Stimulated activated naive CD4-positive, alpha-beta T cell treated with Interleukin-2 at 50 U/mL for 16 hours (primary cell): Measurements from ENCODE around the gene DNM2.
"Not testable (repeated sequence)": the region's sequence is repeated elsewhere in the genome, so short reads cannot be mapped to it uniquely, and the experiment has no call there.

Experiments
- DNase-seq: peaks from one replicate; lab custom pipeline; 2025; lab: John Stamatoyannopoulos, UW

DNM2 gene

DNA sequence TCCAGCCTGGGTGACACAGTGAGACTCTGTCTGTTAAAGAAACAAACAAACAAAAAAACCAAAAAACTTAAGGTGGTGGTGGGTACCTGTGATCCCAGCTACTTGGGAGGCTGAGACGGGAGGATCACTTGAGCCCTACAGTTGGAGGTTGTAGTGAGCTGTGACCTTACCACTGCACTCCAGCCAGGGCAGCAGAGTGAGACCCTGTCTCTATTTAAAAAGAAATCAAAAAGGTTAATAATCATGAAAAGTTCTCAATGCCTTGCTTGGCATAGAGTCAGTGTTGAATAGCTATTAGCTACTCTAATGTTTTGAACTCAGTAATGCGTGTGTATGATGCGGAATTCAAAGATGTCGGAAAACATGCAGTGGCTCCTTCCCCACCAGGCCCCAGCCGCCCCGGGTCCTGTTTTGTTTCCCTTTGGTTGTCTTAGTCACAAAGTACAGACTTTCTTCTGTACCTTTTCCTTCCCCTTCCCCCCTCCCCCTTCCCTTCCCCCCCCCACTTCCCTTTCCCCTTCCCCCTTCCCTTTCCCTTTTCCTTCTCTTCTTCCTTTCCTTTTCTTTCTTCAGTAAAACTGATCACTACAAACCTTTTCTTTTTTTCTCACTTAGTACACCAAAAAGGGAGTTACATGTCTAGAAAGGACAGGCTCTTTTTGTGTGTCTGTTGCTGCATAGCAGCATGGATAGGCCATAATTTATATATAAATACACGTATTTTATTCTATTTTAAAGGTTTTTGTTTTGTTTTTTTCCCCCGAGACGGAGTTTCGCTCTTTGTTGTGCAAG lies 35.2 kb downstream of the DNM2 start:
- DNase-seq, result no peak

- no peak for DNase-seq
These were observed 38.5 kb downstream of the DNM2 start for GRCh38 chr19:10756371-10756770.

DNA sequence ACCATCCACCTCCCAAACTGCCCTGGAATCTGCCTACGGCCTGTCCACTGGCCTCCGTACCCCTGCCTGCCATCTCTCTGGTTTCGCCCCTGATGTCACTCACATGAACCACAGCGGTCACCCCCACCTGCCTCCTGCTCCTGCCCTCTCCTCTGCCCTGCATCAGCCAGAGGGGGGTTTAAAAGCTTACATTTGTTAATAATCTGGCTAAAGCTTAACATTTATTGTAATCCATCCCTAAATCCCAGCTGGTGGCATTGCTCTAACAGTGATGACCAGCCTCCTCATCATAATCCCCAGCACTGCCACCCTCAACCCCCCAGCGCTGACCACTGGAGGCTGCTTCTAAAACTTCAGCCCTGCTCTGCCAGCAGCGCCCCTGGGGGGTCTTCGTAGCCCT lies 38.9 kb downstream of the DNM2 start:
- DNase-seq, result no peak

DNA sequence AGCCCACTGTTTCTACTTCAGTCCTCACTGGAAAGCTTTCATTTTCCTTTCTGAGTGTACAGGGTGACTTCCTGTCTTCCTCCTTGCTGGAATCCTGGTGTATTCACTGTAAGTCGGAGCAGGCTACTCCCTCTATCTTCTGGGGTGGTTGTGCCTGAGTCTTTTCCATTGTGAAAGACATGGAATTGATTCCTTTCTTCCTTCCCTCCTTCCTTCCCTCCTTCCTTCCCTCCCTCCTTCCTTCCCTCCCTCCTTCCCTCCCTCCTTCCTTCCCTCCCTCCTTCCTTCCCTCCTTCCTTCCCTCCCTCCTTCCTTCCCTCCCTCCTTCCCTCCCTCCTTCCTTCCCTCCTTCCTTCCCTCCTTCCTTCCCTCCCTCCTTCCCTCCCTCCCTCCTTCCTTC lies 40.2 kb downstream of the DNM2 start:
- not testable (repeated sequence) for DNase-seq

GRCh38 chr19:10758978-10759377 lies 41.1 kb downstream of the DNM2 start:
- DNase-seq, result no peak

- DNase-seq, result peak; percentile 19
These were observed 42.5 kb downstream of the DNM2 start for GRCh38 chr19:10760273-10760944.

GRCh38 chr19:10761443-10762250 lies 43.8 kb downstream of the DNM2 start:
- no peak for DNase-seq

GRCh38 chr19:10762656-10763055 lies 44.8 kb downstream of the DNM2 start:
- DNase-seq, result peak; percentile 11

- no peak for DNase-seq
These were observed 45.5 kb downstream of the DNM2 start for GRCh38 chr19:10763411-10763810.

DNA sequence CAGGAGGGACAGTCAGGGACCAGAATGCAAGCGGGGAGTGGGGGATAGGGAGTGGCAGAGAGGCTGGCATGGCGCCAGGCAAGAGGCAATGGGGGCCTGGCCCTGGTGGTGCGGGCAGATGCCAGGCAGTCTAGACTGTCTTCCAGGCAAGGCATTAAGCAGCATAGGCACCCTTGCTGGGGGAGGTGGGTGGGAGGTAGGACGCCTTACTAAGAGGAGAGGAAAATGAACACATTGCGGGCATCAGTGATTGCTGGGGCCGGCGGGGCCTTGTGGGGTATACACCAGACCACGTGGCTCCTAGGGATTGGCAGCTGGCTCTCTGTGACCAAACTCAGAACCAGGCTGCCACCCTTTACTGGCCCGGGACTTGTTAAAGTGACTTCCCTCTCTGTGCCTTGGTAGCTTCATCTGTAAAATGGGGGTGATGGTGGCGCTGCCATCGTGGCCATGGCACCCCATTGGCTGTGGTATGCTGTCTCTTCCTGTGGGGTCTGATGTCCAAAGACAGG lies 46.0 kb downstream of the DNM2 start:
- no peak for DNase-seq

- no peak for DNase-seq
These were observed 46.5 kb downstream of the DNM2 start for GRCh38 chr19:10764340-10764894.

GRCh38 chr19:10766049-10766623 lies 48.3 kb downstream of the DNM2 start:
- DNase-seq, result no peak

GRCh38 chr19:10766671-10767201 lies 48.9 kb downstream of the DNM2 start:
- DNase-seq, result no peak

- DNase-seq, result no peak
These were observed 49.8 kb downstream of the DNM2 start for GRCh38 chr19:10767726-10768125.

GRCh38 chr19:10768369-10768768 lies 50.5 kb downstream of the DNM2 start:
- no peak for DNase-seq

DNA sequence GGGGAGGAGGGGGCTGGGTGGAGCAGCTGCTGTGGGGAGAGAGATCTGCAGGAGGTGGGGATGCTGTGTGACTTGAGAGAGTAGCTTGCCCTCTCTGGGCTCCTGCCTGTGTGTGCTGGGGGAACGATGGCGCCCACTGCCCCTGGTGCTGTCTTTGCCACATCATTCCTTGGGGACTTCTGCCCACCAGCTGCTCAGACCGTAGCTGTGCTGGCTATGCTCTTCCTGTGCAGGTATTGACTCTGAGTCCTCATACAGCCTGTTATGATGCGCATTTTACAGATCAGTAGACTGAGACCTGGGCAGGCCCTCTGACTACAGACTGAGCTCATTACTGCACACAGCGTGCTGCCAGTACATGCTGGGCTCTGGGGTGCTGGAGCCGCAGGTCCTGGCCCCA lies 51.1 kb downstream of the DNM2 start:
- DNase-seq, result no peak

DNA sequence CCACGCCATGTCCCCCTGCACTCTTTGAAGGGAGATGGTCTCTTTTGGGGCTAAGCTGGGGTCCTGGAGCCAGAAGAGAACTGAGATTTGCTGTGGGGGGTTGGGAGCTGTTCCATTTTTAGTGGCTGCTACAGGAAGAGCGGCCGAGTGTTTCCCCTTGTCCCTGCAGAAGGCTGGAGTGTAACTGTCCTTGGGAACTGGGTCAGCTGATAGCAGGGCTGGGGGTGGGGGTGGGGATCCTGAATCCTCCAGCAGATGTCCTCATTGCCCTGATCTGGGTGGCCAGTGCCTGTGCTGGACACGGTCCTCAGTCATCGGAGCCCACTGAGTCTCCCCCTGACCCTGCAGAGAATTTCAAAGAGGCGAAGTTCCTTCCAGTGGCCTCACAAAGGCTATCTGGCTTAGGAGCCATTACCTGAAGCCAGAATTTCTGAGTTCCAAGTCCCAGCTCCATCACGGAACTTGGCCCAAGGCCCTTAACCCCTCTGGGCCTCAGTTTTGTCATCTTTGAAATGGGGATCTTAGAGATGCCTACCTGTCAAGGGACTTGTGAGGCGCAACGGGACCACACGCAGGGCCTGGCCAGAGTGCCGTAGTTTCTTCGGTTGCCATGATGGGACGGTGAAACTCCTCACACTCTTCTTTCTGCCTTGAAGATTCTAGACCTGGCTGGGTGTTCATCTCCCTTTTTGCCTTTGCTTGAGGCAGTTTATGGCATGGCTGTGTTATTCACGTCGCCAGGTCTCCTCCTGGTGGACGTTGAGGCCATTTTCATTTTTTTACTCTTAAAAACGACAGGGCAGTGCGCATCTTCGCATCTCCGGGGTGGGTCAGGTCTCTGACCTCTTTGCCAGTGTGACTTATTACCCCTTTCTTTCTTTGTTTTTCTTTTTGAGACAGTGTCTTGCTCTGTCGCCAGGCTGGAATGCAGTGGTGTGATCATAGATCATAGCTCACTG lies 51.9 kb downstream of the DNM2 start:
- no peak for DNase-seq

DNA sequence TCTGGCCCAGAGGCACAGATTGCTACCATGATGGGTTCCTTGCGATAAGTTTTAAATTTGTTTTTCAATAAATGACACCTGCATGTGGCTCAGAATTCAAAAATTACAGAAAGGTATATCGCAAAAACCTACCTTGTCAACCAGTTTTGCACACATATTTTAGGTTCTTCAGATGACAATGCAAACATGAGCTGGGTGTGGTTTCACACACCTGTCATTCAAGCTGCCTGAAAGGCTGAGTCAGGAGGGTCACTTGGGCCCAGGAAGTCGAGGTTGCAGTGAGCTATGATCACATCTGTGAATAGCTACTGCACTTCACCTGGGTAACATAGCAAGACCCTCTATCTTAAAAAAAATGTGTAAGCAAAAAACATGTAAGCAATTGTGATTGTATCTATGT lies 56.1 kb downstream of the DNM2 start:
- DNase-seq, result no peak

GRCh38 chr19:10774893-10775292 lies 57.0 kb downstream of the DNM2 start:
- no peak for DNase-seq

DNA sequence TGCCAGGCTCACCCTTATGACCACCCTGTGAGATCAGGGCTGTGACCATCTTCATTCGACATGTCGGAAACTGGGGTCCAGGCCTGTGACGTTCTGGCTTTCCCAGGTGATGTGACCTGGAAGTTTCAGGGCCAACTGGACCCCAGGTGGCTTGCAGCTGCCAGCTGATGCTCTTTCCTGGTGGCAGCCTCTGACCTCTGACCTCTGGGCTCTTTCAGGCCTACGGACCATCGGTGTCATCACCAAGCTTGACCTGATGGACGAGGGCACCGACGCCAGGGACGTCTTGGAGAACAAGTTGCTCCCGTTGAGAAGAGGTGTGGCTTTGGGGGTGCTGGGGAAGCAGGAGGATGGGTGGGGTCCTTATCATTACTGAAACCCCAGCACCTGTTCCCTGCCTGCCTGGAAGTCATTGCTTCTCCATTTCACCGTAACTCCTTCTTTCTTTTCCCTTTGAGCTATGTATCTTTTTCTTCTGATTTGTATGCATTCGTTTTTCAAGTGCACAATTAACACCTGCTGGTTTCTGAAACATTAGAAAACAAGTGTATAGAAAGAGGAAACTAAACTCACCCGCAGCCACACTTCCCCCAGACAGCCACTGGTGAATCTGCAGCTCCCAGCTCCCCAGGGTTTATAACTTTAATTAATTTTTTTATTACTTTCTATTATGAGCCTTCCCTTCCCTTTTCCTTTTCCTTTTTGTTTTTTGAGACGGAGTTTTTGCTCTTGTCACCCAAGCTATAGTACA lies 59.2 kb downstream of the DNM2 start:
- no peak for DNase-seq
